HL-60 (cell line): Measurements from ENCODE around the gene PTPRN2.

Experiments used
- CTCF ChIP-seq: IDR thresholded peaks from one replicate; pipeline ENCODE4 v1.5.1; 2011; ENCODE audit warnings: low read length, control low read depth, inconsistent platforms; ENCODE audit not compliant: insufficient read depth
- GABPA ChIP-seq: IDR thresholded peaks from 2 replicates; pipeline ENCODE4 v1.6.1; 2012; ENCODE audit warnings: low read depth
- POLR2AphosphoS5 ChIP-seq: IDR thresholded peaks from 2 replicates; pipeline ENCODE4 v1.6.1; 2012; ENCODE audit warnings: low read depth
- REST ChIP-seq: IDR thresholded peaks from 2 replicates; pipeline ENCODE4 v1.6.1; 2012; ENCODE audit warnings: low read depth; ENCODE audit not compliant: insufficient replicate concordance

- TF ChIP-seq CTCF (no peak), REST (no peak), GABPA (no peak), POLR2AphosphoS5 (no peak)
These were observed 205.7 kb downstream of the PTPRN2 start for GRCh38 chr7:158381956-158382355.
